K562 (cell line): ENCODE data around the gene ARRDC5.

ENCODE experiments used
- BDP1 ChIP-seq: IDR thresholded peaks from 3 replicates; pipeline ENCODE4 v1.6.1; 2011; ENCODE audit not compliant: insufficient read length, insufficient read depth
- MCM3 ChIP-seq: fragments of 450-650 bp; IDR thresholded peaks from 2 replicates; pipeline ENCODE4 v1.6.1; 2016
- SRSF9 ChIP-seq: fragments of 200-400 bp; formaldehyde crosslinking; IDR thresholded peaks from 2 replicates; pipeline ENCODE4 v1.6.1; 2017; ENCODE audit warnings: low read depth, low read length, borderline replicate concordance
- TF ChIP-seq, protein P1 (sequence below): fragments of 150-350 bp; conservative IDR thresholded peaks from 2 replicates; pipeline ENCODE4 v1.6.1; 2014; ENCODE audit warnings: low read length

DNA sequence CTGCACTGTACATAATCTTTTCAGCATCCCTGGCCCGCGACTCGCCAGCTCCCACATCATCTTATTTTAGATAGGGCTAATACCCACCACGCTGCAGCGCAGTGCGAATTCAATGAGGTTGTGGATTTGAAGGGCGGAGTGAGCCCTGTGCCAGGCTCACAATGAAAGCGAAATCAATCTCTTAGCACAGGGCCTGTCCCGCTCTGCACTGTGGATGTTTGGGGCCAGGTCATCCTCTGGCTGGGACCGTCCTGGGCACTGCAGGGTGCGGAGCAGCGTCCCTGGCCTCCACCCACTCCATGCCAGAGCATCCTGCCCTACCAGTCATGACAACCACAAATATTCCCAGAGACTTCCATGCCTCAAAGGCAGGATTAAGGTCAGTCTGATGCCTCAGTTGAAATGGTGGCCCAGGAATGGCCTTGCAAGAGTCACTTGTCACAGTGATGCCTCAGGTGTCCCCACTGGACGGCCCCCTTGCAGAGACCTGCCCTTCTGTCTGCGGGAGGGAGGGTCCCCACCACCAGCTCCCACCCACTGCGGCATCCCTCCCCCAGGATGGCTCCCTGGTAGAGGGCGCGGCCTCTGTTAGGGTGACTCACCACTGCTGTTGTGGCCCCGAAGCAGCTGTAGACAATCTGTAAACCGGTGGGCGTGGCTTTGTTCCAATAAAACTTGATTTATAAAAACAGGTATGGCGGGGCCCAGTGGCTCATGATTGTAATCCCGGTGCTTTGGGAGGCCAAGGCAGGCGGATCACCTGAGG, 12.2 kb upstream of the ARRDC5 start:
- TF ChIP-seq, protein P1, sequence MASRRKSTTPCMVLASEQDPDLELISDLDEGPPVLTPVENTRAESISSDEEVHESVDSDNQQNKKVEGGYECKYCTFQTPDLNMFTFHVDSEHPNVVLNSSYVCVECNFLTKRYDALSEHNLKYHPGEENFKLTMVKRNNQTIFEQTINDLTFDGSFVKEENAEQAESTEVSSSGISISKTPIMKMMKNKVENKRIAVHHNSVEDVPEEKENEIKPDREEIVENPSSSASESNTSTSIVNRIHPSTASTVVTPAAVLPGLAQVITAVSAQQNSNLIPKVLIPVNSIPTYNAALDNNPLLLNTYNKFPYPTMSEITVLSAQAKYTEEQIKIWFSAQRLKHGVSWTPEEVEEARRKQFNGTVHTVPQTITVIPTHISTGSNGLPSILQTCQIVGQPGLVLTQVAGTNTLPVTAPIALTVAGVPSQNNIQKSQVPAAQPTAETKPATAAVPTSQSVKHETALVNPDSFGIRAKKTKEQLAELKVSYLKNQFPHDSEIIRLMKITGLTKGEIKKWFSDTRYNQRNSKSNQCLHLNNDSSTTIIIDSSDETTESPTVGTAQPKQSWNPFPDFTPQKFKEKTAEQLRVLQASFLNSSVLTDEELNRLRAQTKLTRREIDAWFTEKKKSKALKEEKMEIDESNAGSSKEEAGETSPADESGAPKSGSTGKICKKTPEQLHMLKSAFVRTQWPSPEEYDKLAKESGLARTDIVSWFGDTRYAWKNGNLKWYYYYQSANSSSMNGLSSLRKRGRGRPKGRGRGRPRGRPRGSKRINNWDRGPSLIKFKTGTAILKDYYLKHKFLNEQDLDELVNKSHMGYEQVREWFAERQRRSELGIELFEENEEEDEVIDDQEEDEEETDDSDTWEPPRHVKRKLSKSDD, result no peak
- TF ChIP-seq SRSF9, result no peak
- TF ChIP-seq BDP1, result no peak
- TF ChIP-seq MCM3, result no peak
